Heart right ventricle (tissue), 16 donors: ENCODE measurements around the gene HCK. TPM values are rescaled to one million over a fixed set of nuclear protein-coding genes. Genes with fewer than 3 reads are reported as not detected.

Experiments used
- ATAC-seq, 8 donors: fragments of 200-7000 bp; cut with Tn5 transposase; one replicate each; pipeline ENCODE4 v1.9.1; 2020; ENCODE audit warnings: mild to moderate bottlenecking in 8 of 8, moderate library complexity in 8 of 8, moderate number of reproducible peaks in 1 of 8
- DNase-seq, 2 donors: peaks; one replicate each; pipeline ENCODE4 v3.0.0-alpha.2; 2020
- H3K27ac ChIP-seq, 10 donors: fragments of 200-600 bp; sonication (generic) in 2 of 10; one replicate each; pipeline versions ENCODE4 v1.5.0 to v1.8.0; 2020 to 2022; ENCODE audit warnings: mild to moderate bottlenecking in 3 of 10
- H3K27me3 ChIP-seq, 7 donors: fragments of 200-600 bp; one replicate each; pipeline ENCODE4 v1.8.0; 2021 to 2022; ENCODE audit warnings: mild to moderate bottlenecking in 2 of 7
- H3K36me3 ChIP-seq, 9 donors: fragments of 200-600 bp; sonication (generic) in 1 of 9; one replicate each; pipeline versions ENCODE4 v1.5.0 to v1.8.0; 2020 to 2022; ENCODE audit warnings: mild to moderate bottlenecking in 2 of 9
- H3K4me1 ChIP-seq, 9 donors: fragments of 200-600 bp; sonication (generic) in 1 of 9; one replicate each; pipeline versions ENCODE4 v1.5.0 to v1.8.0; 2020 to 2022; ENCODE audit warnings: mild to moderate bottlenecking in 4 of 9
- H3K4me3 ChIP-seq, 10 donors: fragments of 200-600 bp; sonication (generic) in 2 of 10; one replicate each; pipeline versions ENCODE4 v1.5.0 to v1.8.0; 2020 to 2022; ENCODE audit warnings: mild to moderate bottlenecking in 7 of 10, moderate library complexity in 2 of 10
- H3K9me3 ChIP-seq, 11 donors: fragments of 200-600 bp in 10 of 11; sonication (generic) in 2 of 11; one replicate each; pipeline versions ENCODE4 v1.5.0 to v1.8.0; 2013 to 2022; ENCODE audit warnings: mild to moderate bottlenecking in 2 of 11, control low read depth in 1 of 11, moderate library complexity in 1 of 11
- CTCF ChIP-seq, 9 donors: fragments of 200-600 bp; sonication (generic) in 2 of 9; IDR thresholded peaks; one replicate each; pipeline versions ENCODE4 v1.5.0 to v1.8.0; 2021 to 2022; ENCODE audit warnings: antibody characterized with exemption in 9 of 9, mild to moderate bottlenecking in 5 of 9, moderate library complexity in 1 of 9
- WGBS, 2 donors: extraction: QIAGEN DNeasy Blood & Tissue Kit; methylation state at CpG; one replicate each; pipeline ENCODE4 v1.1.7; 2013; ENCODE audit warnings: inconsistent platforms in 1 of 2; 5-methylcytosine and 5-hydroxymethylcytosine counted together
- intact Hi-C, 10 donors: fragments of 100-400 bp; cut with DNase I; formaldehyde crosslinking; loops; one replicate each; pipeline versions ENCODE4 v1.11.1 to v1.14.2; 2022
- polyA plus RNA-seq, 2 donors: library from polyadenylated mRNA; stranded (reverse); fragments of 200-250 nt; gene quantifications; one replicate each; pipeline ENCODE4 v1.2.3, GENCODE V29; 2013
- total RNA-seq, 10 donors: library from RNA; stranded (reverse); fragmentation: NEBNext Ultra II Directional in 3 of 10; extraction: Animal tissue kit (Norgen Biotek cat#: 25700) in 3 of 10; gene quantifications; one replicate each; pipeline versions ENCODE4 v1.2.1 to v1.2.4, GENCODE V29; 2021 to 2023
- donor health status: Arrhythmogenic right ventricular cardiomyopathy.
- donor health status: ischemic (EF 13 %, LVEDD 7.1; RV severe dilation, severe dysfunction).
- donor health status: healthy with polysubstance abuse.
- donor health status: DM: no; HTN: yes; CAD: no.
- donor health status: DM: no; HTN: no; CAD: no.
- donor health status: ischemic (EF 25% LVEDD 6.9; RV normal size, moderate dysfunction).
- donor health status: ischemic (EF 25% LVEDD 5.7; RV mildly dilated, moderate dysfunction).
- donor health status: healthy.
- donor health status: DM: yes; HTN: yes; CAD: no.
- donor health status: Ischemic cardiomyopathy.
- donor health status: ischemic (EF 35%, LVEDD 5.7; RV mildly dilated, moderate dysfunction).
- donor health status: nonischemic (EF 11% LVEDD 7.7; RV severe dilation, severe dysfunction).
- donor health status: DM: yes; HTN: yes; CAD: no.
- donor health status: PGD.
- donor health status: ischemic (EF 29% LVEDD 5.4; RV normal size, mild dysfunction).
- donor health status: nonischemic (EF 23%, LVEDD 6.1; RV moderate dilation, normal function).

HCK gene
- total and polyA plus RNA-seq, 12 donors = 1.6 to 22.9 (median 3.0) TPM

DNA sequence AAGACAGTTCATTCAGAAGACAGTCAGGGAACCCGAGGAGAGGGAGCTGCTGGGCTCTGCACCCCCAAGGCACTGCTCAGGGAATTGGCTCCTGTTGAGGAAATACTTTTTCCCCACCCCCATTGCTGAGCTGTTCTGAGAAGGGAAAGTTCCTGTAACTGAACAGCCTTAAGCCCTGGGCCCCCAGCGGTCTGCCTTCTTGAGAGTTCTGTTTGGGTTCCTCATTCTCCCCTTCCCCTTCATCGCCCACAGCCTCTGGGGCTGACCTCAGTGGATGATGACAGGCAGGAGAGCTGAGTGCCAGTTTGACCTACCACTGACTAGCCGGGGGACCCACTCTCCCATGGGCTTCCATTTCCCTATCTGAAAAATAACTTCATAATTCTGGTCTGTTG, 10.7 kb downstream of the HCK start:
- no peak for TF ChIP-seq CTCF (IDR thresholded peaks at IDR 0.05)
- peaks cover 0 to 65% (median 21%) of the 10 kb centered on the region in 7 donors for H3K27me3 ChIP-seq
- 45 to 55% methylated on average over 4 of the region's 4 CpGs for WGBS, 2 donors
- peaks cover 0 to 4% (median 0%) of the 10 kb centered on the region in 9 donors for H3K36me3 ChIP-seq
- intact Hi-C loops = no loop called here
- peak overlapping the region in 1 of 10 donors; percentile 33 for H3K4me3 ChIP-seq
- ATAC-seq = peak; percentile 58 to 88 (median 79)
- DNase-seq = peak; percentile 42 to 54
- no peaks in the 10 kb centered on the region for H3K9me3 ChIP-seq
- peak overlapping the region in 4 of 10 donors; percentile 22 to 85 (median 44) for H3K27ac ChIP-seq
- H3K4me1 ChIP-seq = peaks cover 0 to 81% (median 0%) of the 10 kb centered on the region in 9 donors

- no peak for DNase-seq
- Histone ChIP-seq H3K4me3 (peak overlapping the region in 1 of 10 donors; percentile 33), H3K27me3 (peaks cover 0 to 57% (median 14%) of the 10 kb centered on the region in 7 donors), H3K9me3 (no peaks in the 10 kb centered on the region), H3K27ac (peak overlapping the region in 4 of 10 donors; percentile 8 to 85 (median 44)), H3K4me1 (peaks cover 0 to 83% (median 0%) of the 10 kb centered on the region in 9 donors), H3K36me3 (no peaks in the 10 kb centered on the region)
- TF ChIP-seq CTCF (IDR thresholded peaks at IDR 0.05) = no peak
- intact Hi-C loops = no loop called here
- ATAC-seq = peak in 4 of 8 donors; percentile 19 to 57 (median 42)
- 72 to 74% methylated on average over 4 of the region's 4 CpGs for WGBS, 2 donors
These were observed 11.7 kb downstream of the HCK start for GRCh38 chr20:32063695-32064094.

- no peak overlapping the region for H3K4me3 ChIP-seq
- ATAC-seq (no peak), DNase-seq (no peak)
- H3K36me3 ChIP-seq = no peaks in the 10 kb centered on the region
- peaks cover 0 to 86% (median 0%) of the 10 kb centered on the region in 9 donors for H3K4me1 ChIP-seq
- peaks cover 0 to 51% (median 11%) of the 10 kb centered on the region in 7 donors for H3K27me3 ChIP-seq
- H3K9me3 ChIP-seq = no peaks in the 10 kb centered on the region
- intact Hi-C loops = no loop called here
- whole genome bisulfite sequencing, 2 donors = 72 to 76% methylated on average over 7 of the region's 7 CpGs
- no peak for TF ChIP-seq CTCF (IDR thresholded peaks at IDR 0.05)
- H3K27ac ChIP-seq = peak overlapping the region in 1 of 10 donors; percentile 68
These were observed 12.6 kb downstream of the HCK start for GRCh38 chr20:32064667-32065066.

GRCh38 chr20:32067234-32067821, 15.3 kb downstream of the HCK start:
- peak overlapping the region in 1 of 10 donors; percentile 83 for H3K27ac ChIP-seq
- no peak for TF ChIP-seq CTCF (IDR thresholded peaks at IDR 0.05)
- ATAC-seq = no peak
- DNase-seq = no peak
- intact Hi-C loops = no loop called here
- H3K4me3 ChIP-seq = no peak overlapping the region
- H3K9me3 ChIP-seq = no peaks in the 10 kb centered on the region
- H3K4me1 ChIP-seq = peaks cover 0 to 80% (median 0%) of the 10 kb centered on the region in 9 donors
- peaks cover 0 to 35% (median 5%) of the 10 kb centered on the region in 7 donors for H3K27me3 ChIP-seq
- peaks cover 0 to 8% (median 0%) of the 10 kb centered on the region in 9 donors for H3K36me3 ChIP-seq
- 68 to 69% methylated on average over 6 of the region's 6 CpGs for WGBS, 2 donors
